Measurements from ENCODE around the gene MSMB.
"Not testable (repeated sequence)": the region's sequence is repeated elsewhere in the genome, so short reads cannot be mapped to it uniquely, and the experiment has no call there.

The MSMB gene

GRCh38 chr10:46006219-46006618, 39.9 kb downstream of the MSMB start:
- no peak for DNase-seq (ENCODE audit: low read depth in 3 of 3)

DNA sequence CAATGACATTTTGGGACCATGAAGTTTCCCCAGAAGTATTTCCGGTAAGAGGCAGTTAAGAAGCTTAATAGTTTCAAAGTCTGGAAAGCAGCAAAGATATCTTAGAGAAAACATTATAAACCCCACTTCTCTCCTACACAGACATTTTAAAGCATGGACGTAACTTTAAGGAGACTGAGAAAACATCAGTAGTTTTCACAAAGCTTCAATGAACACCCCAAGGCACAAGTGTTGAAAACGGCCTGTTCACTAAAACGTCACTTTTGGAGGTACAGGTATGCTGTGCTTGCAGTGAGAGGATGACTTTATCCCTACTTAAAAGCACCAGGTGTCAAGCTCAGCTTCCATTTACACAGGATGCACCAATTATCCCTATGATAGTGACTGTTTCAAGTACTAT, 40.7 kb downstream of the MSMB start:
- no peak for DNase-seq (ENCODE audit: low read depth in 3 of 3)

DNA sequence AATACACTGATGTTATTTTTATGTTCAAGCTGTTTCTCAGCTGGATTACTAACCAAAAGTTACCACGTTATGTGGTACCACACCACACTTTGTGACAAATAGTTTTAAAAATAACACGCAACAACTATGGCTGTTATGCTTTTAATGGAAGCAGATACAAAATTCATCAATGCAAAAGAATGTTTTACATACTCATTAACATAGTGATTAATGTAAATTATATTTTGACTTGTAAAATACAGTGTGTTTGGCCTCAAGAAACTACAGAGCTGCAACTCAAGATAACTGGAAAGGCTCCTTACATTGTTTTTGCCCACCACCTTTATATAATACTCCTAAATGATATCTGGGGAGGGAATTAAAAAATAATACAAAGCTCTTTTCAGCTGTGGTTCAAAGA, 41.1 kb downstream of the MSMB start:
- DNase-seq (ENCODE audit: low read depth in 3 of 3), result no peak

DNA sequence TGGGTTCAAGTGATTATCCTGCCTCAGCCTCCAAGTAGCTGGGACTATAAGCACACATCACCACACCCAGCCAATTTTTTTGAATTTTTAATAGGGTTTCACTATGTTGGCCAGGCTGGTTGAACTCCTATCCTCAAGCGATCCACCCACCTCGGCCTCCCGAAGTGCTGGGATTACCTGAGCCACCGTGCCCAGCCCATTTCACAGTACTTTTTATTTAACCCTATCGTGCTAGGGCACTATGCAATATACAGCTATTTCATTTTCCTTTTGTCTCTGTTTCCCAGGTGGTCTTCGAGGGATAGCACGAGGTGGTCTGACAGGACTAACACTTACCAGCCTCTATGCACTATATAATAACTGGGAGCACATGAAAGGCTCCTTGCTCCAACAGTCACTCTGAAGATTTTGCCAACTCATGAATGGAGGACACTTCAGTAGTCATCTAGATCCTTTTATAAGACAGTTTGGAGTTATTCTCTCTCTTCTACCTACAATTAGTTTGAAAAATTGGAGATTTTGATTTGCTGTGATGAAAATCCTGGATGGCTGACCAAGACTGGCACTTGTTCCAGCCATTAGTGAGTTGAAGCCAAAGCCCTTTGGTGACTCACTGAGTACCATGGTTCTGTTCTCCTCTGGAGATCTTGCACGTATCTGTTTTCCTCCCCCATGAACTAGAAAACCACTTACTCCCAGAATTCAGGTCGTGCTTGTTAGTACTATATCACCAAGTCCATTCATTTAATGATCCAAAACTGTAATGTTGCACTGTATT, 43.0 kb downstream of the MSMB start:
- no peak for DNase-seq (ENCODE audit: low read depth in 3 of 3)

DNA sequence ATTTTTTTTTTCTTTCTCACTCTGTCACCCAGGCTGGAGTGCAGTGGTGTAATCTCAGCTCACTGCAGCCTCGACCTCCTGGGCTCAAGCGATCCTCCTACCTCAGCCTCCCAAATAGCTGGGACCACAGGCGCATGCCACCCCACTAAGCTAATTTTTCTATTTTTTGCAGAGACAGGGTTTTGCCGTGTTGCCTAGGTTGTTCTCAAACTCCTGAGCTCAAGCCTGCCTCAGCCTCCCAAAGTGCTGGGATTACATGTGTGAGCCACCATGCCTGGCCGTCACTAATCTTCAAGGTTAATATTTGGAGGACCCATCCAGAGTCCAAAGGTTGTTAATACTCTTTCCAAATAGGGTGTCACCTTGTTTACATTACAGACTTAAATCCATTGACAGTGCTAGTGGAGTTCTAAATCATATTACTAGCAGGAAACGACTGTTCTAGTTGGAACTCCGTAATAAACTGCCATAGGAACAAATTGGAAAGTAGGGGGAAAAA, 43.8 kb downstream of the MSMB start:
- not testable (repeated sequence) for DNase-seq (ENCODE audit: low read depth in 3 of 3)

GRCh38 chr10:46001187-46001756, 44.8 kb downstream of the MSMB start:
- no peak for DNase-seq (ENCODE audit: low read depth in 3 of 3)

DNA sequence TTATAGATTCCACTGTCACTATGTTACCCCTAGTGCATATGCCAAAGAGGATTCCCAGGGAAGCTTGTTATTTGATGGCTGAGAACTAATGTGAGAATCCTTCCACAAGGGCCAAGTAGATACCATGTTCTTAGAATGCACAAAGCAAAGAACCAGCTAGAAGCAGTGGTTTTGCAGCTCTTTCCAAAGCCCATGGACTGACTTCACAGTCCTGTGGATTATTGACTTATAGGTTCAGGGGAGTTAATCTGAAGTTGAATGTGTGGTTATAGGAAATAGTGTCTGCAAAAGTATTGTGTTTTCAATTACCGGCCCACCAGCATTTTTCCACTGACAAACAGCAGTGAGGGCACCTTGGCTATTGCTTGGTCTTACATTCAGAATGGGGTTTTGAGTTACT, 45.5 kb downstream of the MSMB start:
- no peak for DNase-seq (ENCODE audit: low read depth in 3 of 3)

DNA sequence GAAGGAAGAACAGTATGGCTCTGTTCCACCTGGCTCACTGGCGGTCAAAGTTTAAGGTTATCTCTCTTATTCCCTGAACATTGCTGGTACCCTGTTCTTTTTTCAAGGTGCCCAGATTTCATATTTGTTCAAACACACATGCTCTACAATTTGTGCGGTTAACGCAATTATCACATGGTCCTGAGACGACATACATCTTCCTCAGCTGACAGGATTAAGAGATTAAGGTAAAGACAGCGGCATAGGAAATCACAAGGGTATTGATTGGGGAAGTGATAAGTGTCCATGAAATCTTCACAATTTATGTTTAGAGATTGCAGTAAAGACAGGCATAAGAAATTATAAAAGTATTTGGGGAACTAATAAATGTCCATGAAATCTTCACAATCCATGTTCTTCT, 46.1 kb downstream of the MSMB start:
- DNase-seq (ENCODE audit: low read depth in 3 of 3), result not testable (repeated sequence)

GRCh38 chr10:45997994-45998763, 47.9 kb downstream of the MSMB start:
- no peak for DNase-seq (ENCODE audit: low read depth in 3 of 3)

DNA sequence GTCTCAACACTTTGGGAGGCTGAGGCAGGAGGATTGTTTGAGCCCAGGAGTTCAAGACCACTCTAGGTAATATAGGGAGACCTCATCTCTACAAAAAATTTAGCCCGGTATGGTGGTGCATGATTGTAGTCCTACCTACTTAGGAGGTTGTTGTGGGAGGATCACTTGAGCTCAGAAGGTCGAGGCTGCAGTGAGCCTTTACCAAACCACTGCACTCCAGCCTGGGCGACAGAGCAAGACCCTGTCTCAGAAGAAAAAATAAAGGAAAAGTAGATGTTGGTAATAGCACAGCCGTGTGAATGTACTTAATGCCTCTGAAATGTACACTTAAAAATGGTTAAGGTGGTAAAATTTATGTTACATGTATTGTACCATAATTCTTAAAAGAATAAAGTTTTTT, 48.5 kb downstream of the MSMB start:
- no peak for DNase-seq (ENCODE audit: low read depth in 3 of 3)

DNA sequence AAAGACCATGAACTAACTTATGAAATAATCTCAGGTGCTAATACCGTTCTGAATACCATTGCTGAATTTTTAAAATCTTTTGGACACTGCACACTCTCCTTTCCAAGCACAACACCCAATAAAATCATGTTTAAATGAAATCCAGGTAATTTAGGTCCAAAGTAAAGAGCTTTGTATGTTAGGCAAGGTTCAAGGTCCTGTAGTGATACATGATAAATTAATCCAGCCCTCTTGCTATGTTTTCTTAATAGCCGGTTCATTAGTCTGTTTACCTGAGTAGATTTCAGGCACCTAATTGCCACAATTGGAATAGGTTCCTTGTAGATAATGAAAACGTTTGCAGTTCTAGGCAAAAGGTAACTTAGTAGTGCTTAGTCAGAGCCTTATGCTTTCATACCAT, 60.5 kb downstream of the MSMB start:
- DNase-seq (ENCODE audit: low read depth in 3 of 3), result not testable (repeated sequence)

- DNase-seq (ENCODE audit: low read depth in 3 of 3), result not testable (repeated sequence)
Observed at GRCh38 chr10:45984473-45984872, 61.6 kb downstream of the MSMB start.

DNA sequence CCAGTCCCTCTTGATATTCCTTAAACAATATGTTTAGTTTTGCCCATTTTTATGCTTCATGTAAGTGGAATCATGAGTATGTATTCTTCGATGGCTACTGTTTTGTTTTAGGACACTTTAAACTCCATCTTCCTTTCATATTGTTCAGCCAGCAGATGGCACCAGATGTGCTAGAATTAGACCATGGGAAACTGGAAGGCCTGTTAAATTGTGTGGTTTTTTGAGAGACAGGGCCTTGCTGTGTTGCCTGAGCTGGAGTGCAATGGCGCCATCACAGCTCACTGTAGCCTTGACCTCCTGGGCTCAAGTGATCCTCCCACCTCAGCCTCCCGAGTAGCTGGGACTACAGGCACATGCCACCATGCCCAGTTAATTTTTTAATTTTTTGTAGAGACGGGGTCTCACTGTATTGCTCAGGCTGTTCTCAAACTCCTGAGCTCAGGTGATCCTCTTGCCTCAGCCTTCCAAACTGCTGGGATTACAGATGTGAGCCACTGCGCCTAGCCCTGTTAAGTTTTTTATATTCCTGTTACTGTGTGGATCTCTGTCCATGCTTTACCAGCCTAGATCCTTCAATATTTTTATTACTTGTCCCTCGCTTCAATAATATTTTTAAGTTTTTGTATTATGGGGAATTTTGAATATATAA, 62.4 kb downstream of the MSMB start:
- not testable (repeated sequence) for DNase-seq (ENCODE audit: low read depth in 3 of 3)

Measured in stimulated activated CD4-positive, alpha-beta T cell treated with anti-CD3 and anti-CD28 coated beads, TNF-alpha, amount 100 ng/mL, for 24 hours (primary cell).